Measurements from ENCODE around the gene PDGFA.

DNA sequence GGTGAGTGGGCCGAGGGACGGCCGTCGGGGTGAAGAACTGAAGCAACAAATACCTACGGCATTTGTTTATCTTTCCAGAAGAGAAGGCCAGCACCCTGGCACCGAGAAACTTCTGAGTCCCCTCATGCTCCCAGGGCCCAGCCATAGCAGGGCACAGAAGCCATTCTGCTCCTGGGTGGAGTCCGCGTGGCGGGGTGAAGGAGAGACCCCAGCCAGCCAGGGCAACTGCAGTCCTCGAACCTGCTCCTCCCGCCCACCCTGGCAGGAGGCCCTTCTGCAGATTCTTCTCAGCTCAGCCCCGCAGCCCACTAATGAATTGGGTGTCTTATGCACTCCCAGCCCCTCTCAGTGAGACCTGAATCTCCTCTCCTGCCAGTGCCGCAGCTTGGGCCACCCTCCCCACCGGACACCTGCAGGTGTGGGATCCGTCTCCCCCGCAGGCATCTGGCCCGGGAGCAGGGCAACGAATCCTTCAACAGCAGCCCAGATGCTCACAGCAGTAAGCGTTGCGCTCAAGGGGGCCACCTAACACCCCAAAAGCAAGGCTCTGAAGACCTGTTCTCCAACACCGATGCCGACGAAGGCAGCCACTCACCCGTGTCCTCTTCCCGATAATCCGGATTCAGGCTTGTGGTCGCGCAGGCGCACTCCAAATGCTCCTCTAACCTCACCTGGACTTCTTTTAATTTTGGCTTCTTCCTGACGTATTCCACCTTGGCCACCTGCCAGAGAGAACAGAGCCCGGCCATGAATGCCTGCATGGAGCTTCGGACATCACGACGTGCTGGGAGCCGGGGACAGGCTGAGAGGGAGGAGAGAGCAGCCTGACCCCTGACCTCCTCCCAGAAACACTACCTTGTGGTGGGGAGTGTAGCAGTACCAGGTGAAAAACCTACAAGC lies 18.9 kb downstream of the PDGFA start:
- TF ChIP-seq, protein P1, sequence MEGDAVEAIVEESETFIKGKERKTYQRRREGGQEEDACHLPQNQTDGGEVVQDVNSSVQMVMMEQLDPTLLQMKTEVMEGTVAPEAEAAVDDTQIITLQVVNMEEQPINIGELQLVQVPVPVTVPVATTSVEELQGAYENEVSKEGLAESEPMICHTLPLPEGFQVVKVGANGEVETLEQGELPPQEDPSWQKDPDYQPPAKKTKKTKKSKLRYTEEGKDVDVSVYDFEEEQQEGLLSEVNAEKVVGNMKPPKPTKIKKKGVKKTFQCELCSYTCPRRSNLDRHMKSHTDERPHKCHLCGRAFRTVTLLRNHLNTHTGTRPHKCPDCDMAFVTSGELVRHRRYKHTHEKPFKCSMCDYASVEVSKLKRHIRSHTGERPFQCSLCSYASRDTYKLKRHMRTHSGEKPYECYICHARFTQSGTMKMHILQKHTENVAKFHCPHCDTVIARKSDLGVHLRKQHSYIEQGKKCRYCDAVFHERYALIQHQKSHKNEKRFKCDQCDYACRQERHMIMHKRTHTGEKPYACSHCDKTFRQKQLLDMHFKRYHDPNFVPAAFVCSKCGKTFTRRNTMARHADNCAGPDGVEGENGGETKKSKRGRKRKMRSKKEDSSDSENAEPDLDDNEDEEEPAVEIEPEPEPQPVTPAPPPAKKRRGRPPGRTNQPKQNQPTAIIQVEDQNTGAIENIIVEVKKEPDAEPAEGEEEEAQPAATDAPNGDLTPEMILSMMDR (IDR thresholded peaks at IDR 0.05) = no peak
- no peak for TF ChIP-seq POLR2A (IDR thresholded peaks at IDR 0.05)
